ENCODE measurements around the gene IL31RA.

DNA sequence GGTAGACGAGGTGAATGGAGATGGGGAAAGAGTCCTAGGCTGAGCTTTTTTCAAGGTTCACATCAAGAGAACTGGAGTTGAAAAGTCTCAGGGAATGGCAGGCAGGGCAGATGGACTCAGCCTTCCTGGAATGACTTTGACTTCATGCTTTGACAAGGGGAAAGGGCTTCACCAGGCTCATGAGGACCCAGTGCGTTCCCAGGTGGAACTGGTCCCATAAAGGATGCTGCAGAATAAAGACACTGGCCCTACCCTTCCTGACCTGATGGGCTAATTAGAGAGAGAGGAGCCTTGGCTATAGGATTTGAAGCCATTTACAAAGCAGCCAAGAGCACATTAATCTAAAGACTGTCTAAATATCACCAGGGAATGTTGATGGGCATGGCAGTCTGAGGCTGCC lies 63.8 kb downstream of the IL31RA start:
- no peak for TF ChIP-seq POLR2AphosphoS5 (IDR thresholded peaks at IDR 0.05)
- no peak for TF ChIP-seq CTCF (IDR thresholded peaks at IDR 0.05)

Measured in transverse colon (tissue), 4 donors.